Spleen (tissue), 11 donors: ENCODE data around the gene SPATA25. TPM values are rescaled to one million over a fixed set of nuclear protein-coding genes. Genes with fewer than 3 reads are reported as not detected.

Experiments used
- DNase-seq: peaks from one replicate; pipeline ENCODE4 v3.0.0-alpha.2; 2020
- H3K27ac ChIP-seq, 8 donors: fragments of 200-600 bp; sonication (generic) in 7 of 8; 1 replicate in 4 of 8; 2 replicates in 4 of 8; pipeline versions ENCODE4 v1.5.0 to v1.8.0; 2016 to 2021; ENCODE audit warnings: inconsistent platforms in 4 of 8, mild to moderate bottlenecking in 4 of 8, moderate library complexity in 1 of 8
- H3K27me3 ChIP-seq, 7 donors: fragments of 200-600 bp; sonication (generic) in 6 of 7; replicated peaks in 1 of 7; 1 replicate in 4 of 7; 2 replicates in 3 of 7; pipeline versions ENCODE4 v1.5.0 to v1.8.0; 2016 to 2021; ENCODE audit warnings: inconsistent platforms in 3 of 7, mild to moderate bottlenecking in 1 of 7
- H3K36me3 ChIP-seq, 6 donors: fragments of 200-600 bp; sonication (generic) in 5 of 6; 1 replicate in 4 of 6; 2 replicates in 2 of 6; pipeline versions ENCODE4 v1.5.0 to v1.8.0; 2016 to 2021; ENCODE audit warnings: inconsistent platforms in 2 of 6
- H3K4me1 ChIP-seq, 6 donors: fragments of 200-600 bp; sonication (generic) in 5 of 6; 1 replicate in 3 of 6; 2 replicates in 3 of 6; pipeline versions ENCODE4 v1.5.0 to v1.8.0; 2016 to 2021; ENCODE audit warnings: inconsistent platforms in 3 of 6
- H3K4me3 ChIP-seq, 8 donors: fragments of 200-600 bp; sonication (generic) in 7 of 8; 1 replicate in 4 of 8; 2 replicates in 4 of 8; pipeline versions ENCODE4 v1.5.0 to v1.8.0; 2016 to 2021; ENCODE audit warnings: inconsistent platforms in 4 of 8, mild to moderate bottlenecking in 4 of 8, moderate library complexity in 2 of 8
- H3K9me3 ChIP-seq, 8 donors: fragments of 200-600 bp; sonication (generic) in 7 of 8; 1 replicate in 4 of 8; 2 replicates in 4 of 8; pipeline versions ENCODE4 v1.5.0 to v1.8.0; 2016 to 2021; ENCODE audit warnings: inconsistent platforms in 4 of 8
- CTCF ChIP-seq, 11 experiments: fragments of 200-600 bp in 7 of 11; fragments of 450-650 bp in 4 of 11; sonication (generic) in 4 of 11; IDR thresholded peaks in 8 of 11; conservative IDR thresholded peaks in 3 of 11; 1 replicate in 7 of 11; 2 replicates in 4 of 11; pipeline versions ENCODE4 v1.4.0 to v1.8.0; 2016 to 2021; ENCODE audit warnings: antibody characterized with exemption in 11 of 11, inconsistent platforms in 4 of 11, mild to moderate bottlenecking in 1 of 11
- POLR2A ChIP-seq, 3 donors: fragments of 450-650 bp; IDR thresholded peaks; one replicate each; pipeline ENCODE4 v1.5.1; 2017; ENCODE audit warnings: antibody characterized with exemption in 3 of 3, mild to moderate bottlenecking in 1 of 3
- POLR2AphosphoS5 ChIP-seq, 3 donors: sonication (generic); formaldehyde crosslinking; IDR thresholded peaks; one replicate each; pipeline ENCODE4 v1.5.1; 2017; ENCODE audit warnings: antibody characterized with exemption in 3 of 3
- WGBS, 5 donors: extraction: QIAGEN DNeasy Blood & Tissue Kit in 3 of 5; methylation state at CpG; one replicate each; pipeline versions ENCODE4 v1.1.5 to v1.1.7; 2013 to 2018; 5-methylcytosine and 5-hydroxymethylcytosine counted together
- intact Hi-C: fragments of 100-400 bp; cut with DNase I; formaldehyde crosslinking; loops from one replicate; pipeline ENCODE4 v1.15.0; 2023; ENCODE audit warnings: low total_unique reads
- polyA plus RNA-seq, 3 donors: library from polyadenylated mRNA; stranded (reverse); fragments of 200-250 nt; gene quantifications; one replicate each; pipeline ENCODE4 v1.2.1, GENCODE V29; 2013
- total RNA-seq, 7 donors: library from RNA; depleted of rRNA in 3 of 7; stranded (reverse); fragments of >200 nt in 3 of 7; fragmentation: NEBNext Ultra II Directional in 4 of 7; extraction: Animal tissue kit (Norgen Biotek cat#: 25700) in 4 of 7; gene quantifications; one replicate each; pipeline versions ENCODE4 v1.1.0 to v1.2.1, GENCODE V29; 2016 to 2021
- donor health status: healthy with polysubstance abuse.
- donor health status: DM: no; HTN: no; CAD: no; lungs with moderate emphysema.
- donor health status: DM: no; HTN: no; CAD: no.
- donor health status: Bipolar disorder and iron deficiency.
- donor health status: healthy.
- donor health status: DM: no; HTN: no; CAD: no.
- donor health status: DM: yes; HTN: yes; CAD: no.

SPATA25 gene
- total and polyA plus RNA-seq, 10 donors, result 0.41 to 11.5 (median 3.0) TPM

- H3K36me3 ChIP-seq, result peaks cover 0 to 82% (median 52%) of the 10 kb centered on the region in 6 donors
- intact Hi-C loops, result no loop called here
- no peak for DNase-seq
- no peak for TF ChIP-seq POLR2A (IDR thresholded peaks at IDR 0.05)
- peak; percentile 9 to 46 (median 27) for TF ChIP-seq POLR2AphosphoS5 (IDR thresholded peaks at IDR 0.05)
- H3K4me1 ChIP-seq, result peaks cover 0 to 7% (median under 1%) of the 10 kb centered on the region in 6 donors
- no peaks in the 10 kb centered on the region for H3K9me3 ChIP-seq
- H3K27ac ChIP-seq, result no peak overlapping the region
- WGBS, 5 donors, result 86 to 93% (median 90%) methylated on average over 13 of the region's 13 CpGs
- H3K27me3 ChIP-seq, result no peaks in the 10 kb centered on the region
- no peak overlapping the region for H3K4me3 ChIP-seq
Measured at GRCh38 chr20:45899046-45899835, 11.8 kb upstream of the SPATA25 start.

- no peaks in the 10 kb centered on the region for H3K9me3 ChIP-seq
- peaks cover 2 to 17% (median 9%) of the 10 kb centered on the region in 6 donors for H3K4me1 ChIP-seq
- TF ChIP-seq POLR2A (IDR thresholded peaks at IDR 0.05) (no peak), POLR2AphosphoS5 (IDR thresholded peaks at IDR 0.05) (no peak), CTCF (IDR thresholded peaks at IDR 0.05 in 8 of 11, conservative IDR thresholded peaks at IDR 0.05 in 3 of 11) (no peak)
- H3K27me3 ChIP-seq, result no peaks in the 10 kb centered on the region
- intact Hi-C loops, result no loop called here
- no peak overlapping the region for H3K4me3 ChIP-seq
- H3K36me3 ChIP-seq, result peaks cover 0 to 92% (median 58%) of the 10 kb centered on the region in 6 donors
- 87 to 96% (median 89%) methylated on average over 9 to 12 of the region's 12 CpGs for WGBS, 5 donors
- no peak for DNase-seq
- no peak overlapping the region for H3K27ac ChIP-seq
Measured at GRCh38 chr20:45898285-45898684, 10.9 kb upstream of the SPATA25 start.

- intact Hi-C loops, result no loop called here
- Histone ChIP-seq H3K4me3 (no peak overlapping the region), H3K27me3 (no peaks in the 10 kb centered on the region), H3K36me3 (peaks cover 0 to 97% (median 58%) of the 10 kb centered on the region in 6 donors), H3K27ac (no peak overlapping the region), H3K4me1 (peaks cover 8 to 23% (median 15%) of the 10 kb centered on the region in 6 donors), H3K9me3 (no peaks in the 10 kb centered on the region)
- no peak for TF ChIP-seq POLR2A (IDR thresholded peaks at IDR 0.05)
- peak in 1 of 3 donors; percentile 26 for TF ChIP-seq POLR2AphosphoS5 (IDR thresholded peaks at IDR 0.05)
- 93 to 98% (median 96%) methylated on average over 7 of the region's 7 CpGs for WGBS, 5 donors
- no peak for DNase-seq
Measured at GRCh38 chr20:45897692-45898091, 10.3 kb upstream of the SPATA25 start.

GRCh38 chr20:45897289-45897688, 9.9 kb upstream of the SPATA25 start:
- no peak for TF ChIP-seq POLR2AphosphoS5 (IDR thresholded peaks at IDR 0.05)
- no peak for TF ChIP-seq POLR2A (IDR thresholded peaks at IDR 0.05)
- TF ChIP-seq CTCF (IDR thresholded peaks at IDR 0.05 in 8 of 11, conservative IDR thresholded peaks at IDR 0.05 in 3 of 11), result no peak
- peaks cover 0 to 97% (median 58%) of the 10 kb centered on the region in 6 donors for H3K36me3 ChIP-seq
- no peak overlapping the region for H3K4me3 ChIP-seq
- intact Hi-C loops, result no loop called here
- H3K27me3 ChIP-seq, result no peaks in the 10 kb centered on the region
- no peak for DNase-seq
- no peak overlapping the region for H3K27ac ChIP-seq
- no peaks in the 10 kb centered on the region for H3K9me3 ChIP-seq
- WGBS, 5 donors, result 63 to 94% (median 83%) methylated on average over 2 of the region's 2 CpGs
- H3K4me1 ChIP-seq, result peaks cover 12 to 27% (median 19%) of the 10 kb centered on the region in 6 donors

- WGBS, 5 donors, result 91 to 96% (median 95%) methylated on average over 5 to 14 of the region's 14 CpGs
- H3K27me3 ChIP-seq, result no peaks in the 10 kb centered on the region
- TF ChIP-seq POLR2AphosphoS5 (IDR thresholded peaks at IDR 0.05) (no peak), CTCF (IDR thresholded peaks at IDR 0.05 in 8 of 11, conservative IDR thresholded peaks at IDR 0.05 in 3 of 11) (no peak), POLR2A (IDR thresholded peaks at IDR 0.05) (no peak)
- H3K4me3 ChIP-seq, result no peak overlapping the region
- H3K27ac ChIP-seq, result no peak overlapping the region
- intact Hi-C loops, result no loop called here
- H3K36me3 ChIP-seq, result peaks cover 0 to 94% (median 58%) of the 10 kb centered on the region in 6 donors
- peaks cover 18 to 33% (median 25%) of the 10 kb centered on the region in 6 donors for H3K4me1 ChIP-seq
- no peak for DNase-seq
- no peaks in the 10 kb centered on the region for H3K9me3 ChIP-seq
Measured at GRCh38 chr20:45896641-45897161, 9.3 kb upstream of the SPATA25 start.
